Ishikawa (cell line): ENCODE results near the gene PYGO1.
A peak's percentile ranks its signal among the peaks of the same experiment; 100 is the strongest.

Source experiments
- CEBPB ChIP-seq: IDR thresholded peaks from 2 replicates; pipeline ENCODE4 v1.6.1; 2012
- CREB1 ChIP-seq: IDR thresholded peaks from 2 replicates; pipeline ENCODE4 v1.6.1; 2012; ENCODE audit warnings: low read depth
- EGR1 ChIP-seq: IDR thresholded peaks from 2 replicates; pipeline ENCODE4 v1.6.1; 2012
- EP300 ChIP-seq: IDR thresholded peaks from 2 replicates; pipeline ENCODE4 v1.6.1; 2012; ENCODE audit warnings: borderline replicate concordance
- FOXM1 ChIP-seq: IDR thresholded peaks from 2 replicates; pipeline ENCODE4 v1.6.1; 2012; ENCODE audit warnings: low read depth, borderline replicate concordance
- RAD21 ChIP-seq: IDR thresholded peaks from 2 replicates; pipeline ENCODE4 v1.6.1; 2012; ENCODE audit warnings: low read depth
- TAF1 ChIP-seq: IDR thresholded peaks from 2 replicates; pipeline ENCODE4 v1.6.1; 2012; ENCODE audit warnings: low read depth, mild to moderate bottlenecking
- TCF12 ChIP-seq: IDR thresholded peaks from 2 replicates; pipeline ENCODE4 v1.6.1; 2012; ENCODE audit warnings: low read depth
- YY1 ChIP-seq: IDR thresholded peaks from 2 replicates; pipeline ENCODE4 v1.6.1; 2012; ENCODE audit warnings: low read depth
- TF ChIP-seq, protein P1 (sequence below): IDR thresholded peaks from 2 replicates; pipeline ENCODE4 v1.6.1; 2012
- TF ChIP-seq, protein P2 (sequence below): IDR thresholded peaks from 2 replicates; pipeline ENCODE4 v1.6.1; 2012; ENCODE audit warnings: low read depth, mild to moderate bottlenecking

DNA sequence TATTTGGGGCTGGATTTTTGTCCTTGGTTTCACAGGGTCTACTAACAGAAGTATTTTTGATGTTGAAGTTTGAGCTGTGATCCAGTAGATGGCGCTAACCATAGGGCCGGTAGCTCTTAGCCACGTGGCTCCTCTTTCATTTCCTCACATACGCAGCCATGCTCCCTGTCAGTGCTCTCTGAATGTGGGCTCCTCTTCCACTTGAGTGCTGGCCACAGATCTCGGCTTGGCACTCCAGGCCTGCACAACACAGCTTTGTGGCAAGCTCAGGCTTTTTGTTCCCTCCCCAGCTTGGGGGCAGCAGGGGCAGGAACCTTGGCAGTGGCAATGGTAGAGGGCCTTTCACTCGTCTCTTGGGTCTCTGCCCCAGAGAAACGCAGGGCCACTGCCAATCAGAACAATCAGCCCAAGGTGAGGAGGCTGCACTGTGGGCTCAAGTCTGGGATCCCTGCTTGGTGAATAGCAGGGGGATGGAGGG lies 61.5 kb downstream of the PYGO1 start:
- TF ChIP-seq EGR1 (no peak), EP300 (no peak), TAF1 (no peak), RAD21 (peak; percentile 70), TCF12 (no peak), YY1 (peak; percentile 45; the same call in 1 of the 2 replicates), CEBPB (no peak), CREB1 (no peak), FOXM1 (no peak)
- TF ChIP-seq, protein P1, sequence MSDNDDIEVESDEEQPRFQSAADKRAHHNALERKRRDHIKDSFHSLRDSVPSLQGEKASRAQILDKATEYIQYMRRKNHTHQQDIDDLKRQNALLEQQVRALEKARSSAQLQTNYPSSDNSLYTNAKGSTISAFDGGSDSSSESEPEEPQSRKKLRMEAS = peak; percentile 98
- TF ChIP-seq, protein P2, sequence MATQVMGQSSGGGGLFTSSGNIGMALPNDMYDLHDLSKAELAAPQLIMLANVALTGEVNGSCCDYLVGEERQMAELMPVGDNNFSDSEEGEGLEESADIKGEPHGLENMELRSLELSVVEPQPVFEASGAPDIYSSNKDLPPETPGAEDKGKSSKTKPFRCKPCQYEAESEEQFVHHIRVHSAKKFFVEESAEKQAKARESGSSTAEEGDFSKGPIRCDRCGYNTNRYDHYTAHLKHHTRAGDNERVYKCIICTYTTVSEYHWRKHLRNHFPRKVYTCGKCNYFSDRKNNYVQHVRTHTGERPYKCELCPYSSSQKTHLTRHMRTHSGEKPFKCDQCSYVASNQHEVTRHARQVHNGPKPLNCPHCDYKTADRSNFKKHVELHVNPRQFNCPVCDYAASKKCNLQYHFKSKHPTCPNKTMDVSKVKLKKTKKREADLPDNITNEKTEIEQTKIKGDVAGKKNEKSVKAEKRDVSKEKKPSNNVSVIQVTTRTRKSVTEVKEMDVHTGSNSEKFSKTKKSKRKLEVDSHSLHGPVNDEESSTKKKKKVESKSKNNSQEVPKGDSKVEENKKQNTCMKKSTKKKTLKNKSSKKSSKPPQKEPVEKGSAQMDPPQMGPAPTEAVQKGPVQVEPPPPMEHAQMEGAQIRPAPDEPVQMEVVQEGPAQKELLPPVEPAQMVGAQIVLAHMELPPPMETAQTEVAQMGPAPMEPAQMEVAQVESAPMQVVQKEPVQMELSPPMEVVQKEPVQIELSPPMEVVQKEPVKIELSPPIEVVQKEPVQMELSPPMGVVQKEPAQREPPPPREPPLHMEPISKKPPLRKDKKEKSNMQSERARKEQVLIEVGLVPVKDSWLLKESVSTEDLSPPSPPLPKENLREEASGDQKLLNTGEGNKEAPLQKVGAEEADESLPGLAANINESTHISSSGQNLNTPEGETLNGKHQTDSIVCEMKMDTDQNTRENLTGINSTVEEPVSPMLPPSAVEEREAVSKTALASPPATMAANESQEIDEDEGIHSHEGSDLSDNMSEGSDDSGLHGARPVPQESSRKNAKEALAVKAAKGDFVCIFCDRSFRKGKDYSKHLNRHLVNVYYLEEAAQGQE = no peak
